Fibroblast of mammary gland (primary cell): ENCODE data around the gene CDC25C.
"Not testable (repeated sequence)": the region's sequence is repeated elsewhere in the genome, so short reads cannot be mapped to it uniquely, and the experiment has no call there.

Experiments used
- DNase-seq: peaks from one replicate; pipeline ENCODE4 v3.0.0-alpha.2; 2010; ENCODE audit warnings: low read depth
- H3K4me3 ChIP-seq: 2 replicates; pipeline ENCODE4 v1.5.1; 2011; ENCODE audit warnings: low read depth, mild to moderate bottlenecking, low read length, moderate library complexity; ENCODE audit not compliant: control insufficient read depth
- CTCF ChIP-seq: conservative IDR thresholded peaks from 2 replicates; pipeline ENCODE4 v1.5.1; 2011; ENCODE audit warnings: low read depth, low read length, inconsistent platforms; ENCODE audit not compliant: control insufficient read depth, insufficient read depth

Gene CDC25C

GRCh38 chr5:138252944-138253343 lies 78.7 kb downstream of the CDC25C start:
- TF ChIP-seq CTCF: no peak
- DNase-seq: no peak
- no peak overlapping the region for H3K4me3 ChIP-seq

GRCh38 chr5:138247800-138248199 lies 83.8 kb downstream of the CDC25C start:
- not testable (repeated sequence) for H3K4me3 ChIP-seq, DNase-seq

- no peak for TF ChIP-seq CTCF
- H3K4me3 ChIP-seq: no peak overlapping the region
- no peak for DNase-seq
Measured at GRCh38 chr5:138246822-138247221, 84.8 kb downstream of the CDC25C start.

- TF ChIP-seq CTCF: no peak
- no peak overlapping the region for H3K4me3 ChIP-seq
- no peak for DNase-seq
Measured at GRCh38 chr5:138246334-138246733, 85.3 kb downstream of the CDC25C start.

GRCh38 chr5:138245717-138246116 lies 85.9 kb downstream of the CDC25C start:
- no peak overlapping the region for H3K4me3 ChIP-seq
- TF ChIP-seq CTCF: no peak
- no peak for DNase-seq

- no peak for DNase-seq
- no peak for TF ChIP-seq CTCF
Measured at GRCh38 chr5:138243794-138244193, 87.8 kb downstream of the CDC25C start.

GRCh38 chr5:138241688-138242571 lies 89.7 kb downstream of the CDC25C start:
- H3K4me3 ChIP-seq: peak overlapping the region; percentile 36
- no peak for TF ChIP-seq CTCF
- DNase-seq: no peak

More at GRCh38 chr5:138243794-138244193, 87.8 kb downstream of the CDC25C start:
- H3K4me3 ChIP-seq: no peak overlapping the region
